Left lung (tissue), 10 donors: ENCODE data around the gene MAML1. TPM values are rescaled to one million over a fixed set of nuclear protein-coding genes. Genes with fewer than 3 reads are reported as not detected.

ENCODE experiments used
- ATAC-seq: fragments of 200-7000 bp; cut with Tn5 transposase; one replicate; pipeline ENCODE4 v1.9.1; 2020; ENCODE audit warnings: moderate library complexity
- DNase-seq, 4 donors: peaks; one replicate each; pipeline ENCODE4 v3.0.0-alpha.2; 2013 to 2020
- H3K27ac ChIP-seq, 2 donors: fragments of 200-600 bp; sonication (generic) in 1 of 2; one replicate each; pipeline versions ENCODE4 v1.5.0 to v1.8.0; 2020 to 2021
- H3K27me3 ChIP-seq, 2 donors: fragments of 200-600 bp; sonication (generic) in 1 of 2; one replicate each; pipeline versions ENCODE4 v1.5.0 to v1.8.0; 2020 to 2021
- H3K36me3 ChIP-seq, 2 donors: fragments of 200-600 bp; sonication (generic) in 1 of 2; one replicate each; pipeline versions ENCODE4 v1.5.0 to v1.8.0; 2020 to 2021
- H3K4me1 ChIP-seq, 2 donors: fragments of 200-600 bp; one replicate each; pipeline ENCODE4 v1.8.0; 2021
- H3K4me3 ChIP-seq, 2 donors: fragments of 200-600 bp; sonication (generic) in 1 of 2; one replicate each; pipeline versions ENCODE4 v1.5.0 to v1.8.0; 2020 to 2021; ENCODE audit warnings: mild to moderate bottlenecking in 1 of 2
- H3K9me3 ChIP-seq, 2 donors: fragments of 200-600 bp; sonication (generic) in 1 of 2; one replicate each; pipeline versions ENCODE4 v1.5.0 to v1.8.0; 2020 to 2021
- intact Hi-C, 2 donors: fragments of 100-400 bp; cut with DNase I; formaldehyde crosslinking; loops; one replicate each; pipeline versions ENCODE4 v1.11.2 to v1.14.2; 2022
- polyA plus RNA-seq, 6 donors: library from polyadenylated mRNA; unstranded; fragments of 120-200 nt; gene quantifications; one replicate each; pipeline ENCODE4 v1.2.1, GENCODE V29; 2013; ENCODE audit not compliant: insufficient read length in 6 of 6
- total RNA-seq, 2 donors: library from RNA; stranded (reverse); fragmentation: NEBNext Ultra II Directional; extraction: Animal tissue kit (Norgen Biotek cat#: 25700); gene quantifications; one replicate each; pipeline ENCODE4 v1.2.1, GENCODE V29; 2021
- TF ChIP-seq, protein P1 (sequence below), 2 donors: fragments of 200-600 bp; sonication (generic) in 1 of 2; IDR thresholded peaks; one replicate each; pipeline versions ENCODE4 v1.5.0 to v1.8.0; 2021; ENCODE audit warnings: antibody characterized with exemption in 2 of 2
- donor health status: DM: no; HTN: yes; CAD: no.
- donor health status: DM: no; HTN: no; CAD: no.

MAML1 gene
- total and polyA plus RNA-seq, 8 donors = 23.8 to 48.1 (median 43.9) TPM

GRCh38 chr5:179797741-179798140, 65.1 kb downstream of the MAML1 start:
- Histone ChIP-seq H3K9me3 (no peaks in the 10 kb centered on the region), H3K4me3 (no peak overlapping the region), H3K27ac (no peak overlapping the region), H3K4me1 (peaks cover 30 to 56% of the 10 kb centered on the region in 2 donors), H3K27me3 (no peaks in the 10 kb centered on the region), H3K36me3 (peaks cover 0 to 47% of the 10 kb centered on the region in 2 donors)
- no peak for ATAC-seq
- intact Hi-C loops = loop anchor here in 1 of 2 donors (5.0 kb wide), 1 partner anchor 35 kb away; no protein-coding TSS in a partner anchor
- DNase-seq = peak in 1 of 4 donors; percentile 61
- TF ChIP-seq, protein P1, sequence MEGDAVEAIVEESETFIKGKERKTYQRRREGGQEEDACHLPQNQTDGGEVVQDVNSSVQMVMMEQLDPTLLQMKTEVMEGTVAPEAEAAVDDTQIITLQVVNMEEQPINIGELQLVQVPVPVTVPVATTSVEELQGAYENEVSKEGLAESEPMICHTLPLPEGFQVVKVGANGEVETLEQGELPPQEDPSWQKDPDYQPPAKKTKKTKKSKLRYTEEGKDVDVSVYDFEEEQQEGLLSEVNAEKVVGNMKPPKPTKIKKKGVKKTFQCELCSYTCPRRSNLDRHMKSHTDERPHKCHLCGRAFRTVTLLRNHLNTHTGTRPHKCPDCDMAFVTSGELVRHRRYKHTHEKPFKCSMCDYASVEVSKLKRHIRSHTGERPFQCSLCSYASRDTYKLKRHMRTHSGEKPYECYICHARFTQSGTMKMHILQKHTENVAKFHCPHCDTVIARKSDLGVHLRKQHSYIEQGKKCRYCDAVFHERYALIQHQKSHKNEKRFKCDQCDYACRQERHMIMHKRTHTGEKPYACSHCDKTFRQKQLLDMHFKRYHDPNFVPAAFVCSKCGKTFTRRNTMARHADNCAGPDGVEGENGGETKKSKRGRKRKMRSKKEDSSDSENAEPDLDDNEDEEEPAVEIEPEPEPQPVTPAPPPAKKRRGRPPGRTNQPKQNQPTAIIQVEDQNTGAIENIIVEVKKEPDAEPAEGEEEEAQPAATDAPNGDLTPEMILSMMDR (IDR thresholded peaks at IDR 0.05) = no peak

DNA sequence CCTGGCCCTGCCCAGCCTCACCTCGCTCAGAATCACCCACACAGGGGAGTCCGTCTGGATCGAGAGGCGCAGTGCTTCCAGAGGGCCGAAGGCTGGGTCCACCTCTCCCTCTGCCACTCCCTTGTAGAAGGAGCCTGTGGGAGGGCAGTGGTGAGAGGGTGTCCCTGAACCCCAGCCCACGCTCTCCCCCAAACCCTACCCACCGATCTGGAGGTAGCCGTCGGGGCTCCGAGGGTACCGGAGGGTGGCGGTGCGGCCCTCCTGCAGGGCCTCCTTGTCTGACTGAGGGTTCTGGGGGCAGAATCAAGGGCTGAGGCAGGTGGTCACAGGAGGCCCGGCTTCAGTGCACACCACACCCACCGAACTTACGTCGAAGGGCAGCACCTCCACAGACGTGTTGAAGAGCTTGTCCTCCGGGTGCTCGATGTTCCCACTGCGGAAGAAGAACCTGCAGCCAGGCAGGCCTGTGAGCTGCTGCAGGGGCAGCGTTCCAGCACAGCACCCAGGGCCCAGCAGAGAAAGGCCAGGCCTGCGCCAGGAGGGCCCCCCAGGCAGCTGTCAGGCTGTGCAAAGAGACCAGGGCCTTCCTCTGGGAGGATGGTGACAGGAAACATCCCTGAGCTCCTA, 65.6 kb downstream of the MAML1 start:
- no peaks in the 10 kb centered on the region for H3K9me3 ChIP-seq
- H3K4me1 ChIP-seq = peaks cover 25 to 56% of the 10 kb centered on the region in 2 donors
- ATAC-seq (no peak), DNase-seq (peak in 1 of 4 donors; percentile 58)
- TF ChIP-seq, protein P1 (IDR thresholded peaks at IDR 0.05) = no peak
- no peak overlapping the region for H3K4me3 ChIP-seq
- H3K27me3 ChIP-seq = no peaks in the 10 kb centered on the region
- H3K36me3 ChIP-seq = peaks cover 0 to 47% of the 10 kb centered on the region in 2 donors
- no peak overlapping the region for H3K27ac ChIP-seq
- intact Hi-C loops = loop anchor here in 1 of 2 donors (5.0 kb wide), 1 partner anchor 36 kb away; no protein-coding TSS in a partner anchor

GRCh38 chr5:179798771-179799643, 66.4 kb downstream of the MAML1 start:
- intact Hi-C loops = loop anchor here in 1 of 2 donors (5.0 kb wide), 1 partner anchor 37 kb away; no protein-coding TSS in a partner anchor
- H3K27me3 ChIP-seq = no peaks in the 10 kb centered on the region

DNA sequence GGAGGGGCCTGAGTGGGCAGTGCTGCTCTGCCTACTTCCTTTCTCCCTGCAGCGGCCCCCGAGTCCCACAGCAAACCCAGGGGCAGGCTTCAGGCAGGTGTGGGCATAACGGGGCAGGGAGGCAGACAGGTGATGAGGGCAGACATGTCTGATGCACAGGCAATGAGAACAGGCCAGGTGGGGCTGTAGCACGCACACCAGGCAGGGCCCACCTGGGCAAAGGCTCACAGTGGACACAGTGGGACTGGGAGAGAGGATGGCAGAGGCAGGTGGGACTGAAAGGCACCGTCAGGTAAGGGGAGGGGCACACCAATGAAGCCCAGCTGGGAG, 67.0 kb downstream of the MAML1 start:
- Histone ChIP-seq H3K27ac (no peak overlapping the region), H3K9me3 (no peaks in the 10 kb centered on the region), H3K27me3 (no peaks in the 10 kb centered on the region), H3K4me3 (no peak overlapping the region), H3K36me3 (peaks cover 0 to 47% of the 10 kb centered on the region in 2 donors), H3K4me1 (peaks cover 14 to 56% of the 10 kb centered on the region in 2 donors)
- ATAC-seq = no peak
- TF ChIP-seq, protein P1 (IDR thresholded peaks at IDR 0.05) = no peak
- intact Hi-C loops = loop anchor here in 1 of 2 donors (5.0 kb wide), 1 partner anchor 37 kb away; no protein-coding TSS in a partner anchor
- peak in 1 of 4 donors; percentile 38 for DNase-seq

More at GRCh38 chr5:179798771-179799643, 66.4 kb downstream of the MAML1 start:
- ATAC-seq = no peak
- peaks cover 20 to 56% of the 10 kb centered on the region in 2 donors for H3K4me1 ChIP-seq
- no peak overlapping the region for H3K4me3 ChIP-seq
- peaks cover 0 to 47% of the 10 kb centered on the region in 2 donors for H3K36me3 ChIP-seq
- no peak overlapping the region for H3K27ac ChIP-seq
- H3K9me3 ChIP-seq = no peaks in the 10 kb centered on the region
- TF ChIP-seq, protein P1 (IDR thresholded peaks at IDR 0.05) = no peak
- peak in 1 of 4 donors; percentile 72 for DNase-seq
